H1 (cell line): ENCODE measurements around the gene RHBDF2. TPM values are rescaled to one million over a fixed set of nuclear protein-coding genes. Genes with fewer than 3 reads are reported as not detected.
A peak's percentile ranks its signal among the peaks of the same experiment; 100 is the strongest.

Experiments
- CTCF ChIA-PET: fragments of 300-600 bp; sonication (Branson Sonifier 250); formaldehyde crosslinking; loops from one replicate; lab custom pipeline; 2021; ENCODE audit not compliant: partially characterized antibody; lab: Charles Lee
- POLR2A ChIA-PET: fragments of 300-600 bp; sonication (Branson Sonifier 250); formaldehyde crosslinking; loops from one replicate; lab custom pipeline; 2021; ENCODE audit warnings: inconsistent platforms; ENCODE audit not compliant: partially characterized antibody; lab: Charles Lee
- DNase-seq, 2 experiments: peaks; one replicate each; pipeline versions ENCODE4 v3.0.0 to v3.0.0-alpha.2; 2010 to 2022; ENCODE audit warnings: low spot score in 2 of 2, low read depth in 1 of 2, mixed read lengths in 1 of 2
- FAIRE-seq: peaks from 2 replicates; lab custom pipeline; 2011; peaks lifted over from hg19 to GRCh38; lab: Jason Lieb, UNC
- H2AFZ ChIP-seq: 2 replicates; pipeline ENCODE4 v1.8.1; 2012; ENCODE audit warnings: low read length, inconsistent platforms
- H2AK5ac ChIP-seq: 2 replicates; pipeline ENCODE4 v1.6.1; 2013; ENCODE audit warnings: low read depth, low read length
- H2BK120ac ChIP-seq: replicated peaks from 2 replicates; pipeline ENCODE3; 2013; ENCODE audit warnings: low read depth, low read length, inconsistent platforms
- H2BK12ac ChIP-seq: 2 replicates; pipeline ENCODE4 v1.6.1; 2013; ENCODE audit warnings: low read depth, low read length
- H2BK15ac ChIP-seq: 2 replicates; pipeline ENCODE4 v1.6.1; 2013; ENCODE audit warnings: low read length
- H2BK20ac ChIP-seq: 2 replicates; pipeline ENCODE4 v1.6.1; 2013; ENCODE audit warnings: low read length
- H2BK5ac ChIP-seq: 2 replicates; pipeline ENCODE4 v1.6.1; 2013; ENCODE audit warnings: low read depth, low read length
- H3K14ac ChIP-seq: 2 replicates; pipeline ENCODE4 v1.6.1; 2013; ENCODE audit warnings: inconsistent platforms; ENCODE audit not compliant: insufficient read length
- H3K18ac ChIP-seq: 2 replicates; pipeline ENCODE4 v1.6.1; 2013; ENCODE audit warnings: low read length; ENCODE audit errors: extremely low read depth
- H3K23ac ChIP-seq: 2 replicates; pipeline ENCODE4 v1.6.1; 2013; ENCODE audit warnings: inconsistent platforms; ENCODE audit not compliant: insufficient read length
- H3K23me2 ChIP-seq: 2 replicates; pipeline ENCODE4 v1.6.1; 2013; ENCODE audit warnings: low read depth, low read length
- H3K27ac ChIP-seq: 2 replicates; pipeline ENCODE4 v1.6.1; 2011; ENCODE audit warnings: low read depth, low read length, inconsistent platforms
- H3K27me3 ChIP-seq, 4 experiments: replicated peaks in 1 of 4; 1 replicate in 1 of 4; 2 replicates in 3 of 4; pipeline versions ENCODE4 v1.6.1 to v1.8.1; 2011 to 2013; ENCODE audit warnings: low read length in 3 of 4, mild to moderate bottlenecking in 3 of 4, inconsistent platforms in 2 of 4, mixed read lengths in 2 of 4, moderate library complexity in 1 of 4; ENCODE audit not compliant: control insufficient read depth in 3 of 4, insufficient read depth in 3 of 4; ENCODE audit errors: extremely low read depth in 1 of 4
- H3K36me3 ChIP-seq, 4 experiments: 2 replicates each; pipeline versions ENCODE4 v1.6.1 to v1.8.1; 2011 to 2013; ENCODE audit warnings: mild to moderate bottlenecking in 4 of 4, low read length in 3 of 4, moderate library complexity in 2 of 4, control low read depth in 1 of 4, inconsistent platforms in 1 of 4; ENCODE audit not compliant: insufficient read depth in 4 of 4, control insufficient read depth in 2 of 4
- H3K4ac ChIP-seq: replicated peaks from 2 replicates; pipeline ENCODE3; 2013; ENCODE audit warnings: low read length, low read depth, mixed read lengths, inconsistent platforms; ENCODE audit not compliant: insufficient read length
- H3K4me1 ChIP-seq, 4 experiments: replicated peaks in 1 of 4; 1 replicate in 1 of 4; 2 replicates in 3 of 4; pipeline versions ENCODE4 v1.6.1 to v1.8.1; 2011 to 2013; ENCODE audit warnings: low read length in 3 of 4, inconsistent platforms in 2 of 4, mixed read lengths in 1 of 4; ENCODE audit not compliant: insufficient read depth in 4 of 4, control insufficient read depth in 3 of 4
- H3K4me2 ChIP-seq, 2 experiments: 2 replicates each; pipeline versions ENCODE4 v1.6.1 to v1.8.1; 2011 to 2013; ENCODE audit warnings: low read depth in 2 of 2, low read length in 2 of 2, control low read depth in 1 of 2, inconsistent platforms in 1 of 2, mild to moderate bottlenecking in 1 of 2; ENCODE audit not compliant: insufficient read depth in 1 of 2
- H3K4me3 ChIP-seq, 4 experiments: fragments of 200-600, 300-600 bp in 1 of 4; sonication (generic), shearing (Covaris generic), sonication (Bioruptor Twin) in 1 of 4; 2 replicates each; pipeline versions ENCODE4 v1.5.1 to v1.8.1; 2011 to 2016; ENCODE audit warnings: low read length in 4 of 4, low read depth in 3 of 4, control low read depth in 2 of 4, inconsistent platforms in 2 of 4, mild to moderate bottlenecking in 2 of 4, mixed read lengths in 1 of 4, moderate library complexity in 1 of 4; ENCODE audit not compliant: insufficient read depth in 2 of 4; ENCODE audit errors: extremely low read depth in 1 of 4
- H3K56ac ChIP-seq: replicated peaks from 2 replicates; pipeline ENCODE3; 2013; ENCODE audit warnings: low read depth, mild to moderate bottlenecking, mixed read lengths, low read length, inconsistent platforms; ENCODE audit not compliant: insufficient read length
- H3K79me1 ChIP-seq: 2 replicates; pipeline ENCODE4 v1.6.1; 2013; ENCODE audit warnings: low read depth, low read length, control low read depth
- H3K79me2 ChIP-seq, 2 experiments: 2 replicates each; pipeline versions ENCODE4 v1.6.1 to v1.8.1; 2012 to 2013; ENCODE audit warnings: low read length in 2 of 2, mild to moderate bottlenecking in 2 of 2, inconsistent platforms in 1 of 2; ENCODE audit not compliant: insufficient read depth in 2 of 2, control insufficient read depth in 1 of 2
- H3K9ac ChIP-seq, 4 experiments: replicated peaks in 1 of 4; 1 replicate in 1 of 4; 2 replicates in 3 of 4; pipeline versions ENCODE4 v1.6.1 to v1.8.1; 2011 to 2013; ENCODE audit warnings: low read depth in 3 of 4, low read length in 3 of 4, control low read depth in 2 of 4, mild to moderate bottlenecking in 2 of 4, moderate library complexity in 2 of 4, inconsistent platforms in 1 of 4; ENCODE audit errors: extremely low read depth in 1 of 4
- H3K9me3 ChIP-seq, 2 experiments: 2 replicates each; pipeline versions ENCODE4 v1.6.1 to v1.8.1; 2012 to 2013; ENCODE audit warnings: mild to moderate bottlenecking in 2 of 2, moderate library complexity in 2 of 2, control low read depth in 1 of 2, inconsistent platforms in 1 of 2, low read depth in 1 of 2, low read length in 1 of 2, mixed read lengths in 1 of 2; ENCODE audit not compliant: insufficient read depth in 2 of 2
- H4K20me1 ChIP-seq, 2 experiments: replicated peaks in 1 of 2; 2 replicates each; pipeline versions ENCODE3 to v1.8.1; 2011 to 2013; ENCODE audit warnings: inconsistent platforms in 2 of 2, low read length in 2 of 2, mild to moderate bottlenecking in 1 of 2; ENCODE audit not compliant: insufficient read depth in 2 of 2, control insufficient read depth in 1 of 2
- H4K5ac ChIP-seq: 2 replicates; pipeline ENCODE4 v1.6.1; 2013; ENCODE audit warnings: low read length, low read depth, mixed read lengths, inconsistent platforms; ENCODE audit not compliant: insufficient read length
- H4K8ac ChIP-seq: 2 replicates; pipeline ENCODE4 v1.8.0; 2013; ENCODE audit warnings: mild to moderate bottlenecking, moderate library complexity, low read length, inconsistent platforms; ENCODE audit not compliant: insufficient read depth; ENCODE audit errors: extremely low read depth
- H4K91ac ChIP-seq: replicated peaks from 2 replicates; pipeline ENCODE3; 2013; ENCODE audit warnings: low read length, mixed read lengths, inconsistent platforms; ENCODE audit not compliant: insufficient read length
- FOSL1 ChIP-seq: IDR thresholded peaks from 2 replicates; pipeline ENCODE4 v1.6.1; 2011; ENCODE audit warnings: mild to moderate bottlenecking, low read depth, low read length, moderate library complexity; ENCODE audit not compliant: insufficient read depth
- RXRA ChIP-seq: IDR thresholded peaks from 2 replicates; pipeline ENCODE4 v1.6.1; 2011; ENCODE audit warnings: low read depth, mild to moderate bottlenecking, low read length, moderate library complexity; ENCODE audit not compliant: insufficient read depth
- SIN3A ChIP-seq, 2 experiments: IDR thresholded peaks in 1 of 2; conservative IDR thresholded peaks in 1 of 2; 2 replicates each; pipeline ENCODE4 v1.6.1; 2011 to 2012; ENCODE audit warnings: low read length in 2 of 2, improper control_type of control experiment in 1 of 2, low read depth in 1 of 2, mild to moderate bottlenecking in 1 of 2
- SP4 ChIP-seq: IDR thresholded peaks from 2 replicates; pipeline ENCODE4 v1.6.1; 2012; ENCODE audit warnings: low read length, inconsistent platforms
- WGBS, 2 experiments: shearing (Covaris generic) in 1 of 2; methylation state at CpG; one replicate each; pipeline versions ENCODE4 v1.1.6 to v1.1.7; 2013 to 2015; ENCODE audit warnings: low lambda C conversion rate in 2 of 2, mixed read lengths in 2 of 2, inconsistent platforms in 1 of 2, low coverage in 1 of 2, missing lambda C conversion rate in 1 of 2; ENCODE audit not compliant: insufficient replicate concordance in 2 of 2, insufficient coverage in 1 of 2, insufficient read length in 1 of 2; ENCODE audit errors: extremely low coverage in 1 of 2, missing lambda C conversion rate in 1 of 2; 5-methylcytosine and 5-hydroxymethylcytosine counted together
- polyA plus RNA-seq, 7 experiments: library from polyadenylated mRNA; depleted of rRNA in 3 of 7; stranded (reverse) in 5 of 7; unstranded in 2 of 7; fragments of >200 nt in 5 of 7; fragments of 200-250 nt in 2 of 7; gene quantifications; 1 replicate in 5 of 7; 2 replicates in 1 of 7; 4 replicates in 1 of 7; pipeline versions ENCODE4 v1.2.1 to v1.2.3, GENCODE V29; 2011 to 2013; ENCODE audit warnings: missing spikeins in 2 of 7, mixed read lengths in 2 of 7
- total RNA-seq: library from RNA; stranded (reverse); fragmentation: NEBNext Ultra II Directional; extraction: Animal tissue kit (Norgen Biotek cat#: 25700); gene quantifications from 2 replicates; pipeline ENCODE4 v1.2.1, GENCODE V29; 2021

The RHBDF2 gene
- total and polyA plus RNA-seq, 2 of the 8 experiments (the other 6 are each of a cell fraction or from before 2014, with no cell fraction given) = 21.2 to 25.9 TPM

DNA sequence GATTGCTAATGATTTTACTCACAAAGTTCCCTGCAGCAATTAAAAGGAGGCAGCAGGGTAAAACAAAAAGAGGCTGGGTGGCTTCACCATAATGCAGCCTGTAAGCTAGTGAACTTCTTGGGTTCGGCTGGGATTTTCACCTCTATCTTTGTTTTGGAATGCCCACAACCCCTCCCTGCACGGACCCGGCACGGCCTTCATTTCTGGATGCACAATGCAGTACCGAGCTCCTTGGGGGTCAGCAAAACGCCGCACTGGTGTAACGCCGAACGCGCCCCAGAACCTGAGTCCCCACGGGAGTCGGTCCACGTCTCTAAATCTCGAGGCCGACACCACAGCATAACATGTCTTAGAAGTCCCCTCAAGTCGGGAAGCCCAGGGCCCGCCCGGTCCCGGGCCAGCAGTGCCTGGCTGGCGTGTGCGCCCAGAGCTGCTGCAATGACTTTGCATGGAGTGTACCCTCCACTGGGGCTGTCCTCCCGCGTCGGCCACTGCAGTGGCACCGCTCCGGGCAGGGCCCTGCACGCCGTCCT lies 49.0 kb downstream of the RHBDF2 start:
- no peak overlapping the region for H3K18ac ChIP-seq
- H3K14ac ChIP-seq = no peak overlapping the region
- H3K4ac ChIP-seq = no peak overlapping the region
- peak overlapping the region in 1 of 4 experiments; percentile 40; a peak in 5 of 7 replicates for H3K9ac ChIP-seq
- DNase-seq = no peak
- TF ChIP-seq FOSL1 (no peak), RXRA (no peak), SIN3A (conservative IDR thresholded peaks at IDR 0.05 in 1 of 2, IDR thresholded peaks at IDR 0.05 in 1 of 2; ENCODE audit: low read depth in 1 of 2, low read length in 2 of 2) (0 out of 4 replicates have a peak, but pooled peaks of 1 of the 2 experiments have one; percentile 26), SP4 (no peak)
- TF ChIP-seq, all 59 proteins: peak for 1
- Histone ChIP-seq H3K27me3 (no peaks in the 10 kb centered on the region), H2BK12ac (no peak overlapping the region; the same call in 1 of the 2 replicates), H3K79me1 (peaks cover 8% of the 10 kb centered on the region), H2AK5ac (no peak overlapping the region), H3K23ac (no peak overlapping the region), H4K5ac (no peak overlapping the region), H3K27ac (no peak overlapping the region), H2BK15ac (no peak overlapping the region), H3K4me1 (peaks cover 9 to 26% (median 18%) of the 10 kb centered on the region in 4 experiments), H2BK120ac (no peak overlapping the region), H3K36me3 (no peaks in the 10 kb centered on the region), H2AFZ (no peak overlapping the region), H4K20me1 (peaks cover 19 to 23% of the 10 kb centered on the region in 2 experiments), H3K4me2 (peak overlapping the region; percentile 76 to 81), H3K9me3 (no peaks in the 10 kb centered on the region), H3K56ac (no peak overlapping the region), H3K79me2 (peaks cover 47 to 53% of the 10 kb centered on the region in 2 experiments), H3K4me3 (peak overlapping the region; percentile 67 to 84 (median 80)), H3K23me2 (peaks cover 3% of the 10 kb centered on the region; the same call in 1 of the 2 replicates), H4K91ac (no peak overlapping the region), H2BK20ac (no peak overlapping the region), H2BK5ac (no peak overlapping the region), H4K8ac (no peak overlapping the region)
- FAIRE-seq = no peak
- WGBS, 2 experiments = 1% methylated on average over 11 of the region's 29 CpGs; no CpG with 5 or more reads in 1 of the 2 experiments
- CTCF ChIA-PET = interaction anchor here (0.6 to 4.1 kb wide), 8 partner anchors 35 to 331 kb away, joined by 3 to 35 read pairs (median 4); no protein-coding TSS in a partner anchor
- POLR2A ChIA-PET = interaction anchor here (0.6 to 2.0 kb wide), 6 partner anchors 8 to 104 kb away, joined by 3 to 6 read pairs (median 3); no protein-coding TSS in a partner anchor
